GM18498 (cell line): ENCODE data around the gene WDR35.
"Not testable (repeated sequence)": the region's sequence is repeated elsewhere in the genome, so short reads cannot be mapped to it uniquely, and the experiment has no call there.

Source experiments
- ATAC-seq: cut with Tn5 transposase; IDR thresholded peaks from one replicate; pipeline ENCODE4 v1.9.1; 2021; ENCODE audit warnings: mild to moderate bottlenecking, moderate library complexity; ENCODE audit not compliant: unreplicated experiment

Gene WDR35

DNA sequence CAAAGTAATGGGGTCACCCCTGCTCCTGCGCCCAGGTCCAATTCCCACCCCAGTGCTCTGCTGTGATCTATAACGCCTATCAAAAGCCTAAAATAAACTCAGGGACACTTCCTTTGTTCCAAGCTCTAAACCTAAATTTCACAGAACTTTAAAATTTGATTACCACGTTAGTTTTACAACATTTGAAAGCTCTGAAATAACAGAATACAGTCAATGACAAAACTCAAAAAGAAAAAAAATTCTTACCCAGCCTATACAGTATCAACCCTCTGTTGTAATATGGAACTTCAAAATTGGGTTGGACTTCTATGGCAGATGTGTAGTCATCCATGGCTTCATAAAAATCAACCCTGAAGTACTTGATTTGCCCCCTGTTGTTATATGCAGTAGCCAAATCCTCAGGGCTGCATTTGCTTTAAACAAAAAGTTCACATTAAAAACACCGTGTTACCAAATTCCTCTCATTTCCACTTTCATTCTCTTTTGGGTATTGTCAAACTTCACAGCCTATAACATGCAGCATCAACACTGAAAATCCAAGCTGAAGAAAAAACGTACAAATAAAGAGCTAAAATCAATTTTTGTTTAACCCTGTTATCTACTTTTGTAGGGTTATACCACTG, 92.2 kb downstream of the WDR35 start:
- no peak for ATAC-seq

DNA sequence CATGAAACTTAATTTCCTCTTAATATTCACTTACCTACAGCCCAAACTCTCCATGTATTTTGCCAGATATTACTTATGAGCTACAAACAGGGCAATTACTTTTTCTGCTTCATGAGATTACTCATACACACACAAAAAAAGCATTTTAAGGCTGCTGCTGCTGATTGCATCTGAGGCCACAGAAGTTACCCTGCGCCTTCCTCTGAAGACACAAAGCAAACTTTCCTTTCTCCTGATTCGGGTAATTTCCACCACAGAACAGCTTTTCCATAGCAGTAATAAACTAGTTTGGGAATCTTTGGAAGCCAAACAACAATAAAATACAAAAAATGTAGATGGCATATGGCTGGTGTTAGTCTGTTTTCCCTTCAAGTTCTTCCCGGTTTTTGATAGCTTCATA, 94.4 kb downstream of the WDR35 start:
- ATAC-seq = no peak

DNA sequence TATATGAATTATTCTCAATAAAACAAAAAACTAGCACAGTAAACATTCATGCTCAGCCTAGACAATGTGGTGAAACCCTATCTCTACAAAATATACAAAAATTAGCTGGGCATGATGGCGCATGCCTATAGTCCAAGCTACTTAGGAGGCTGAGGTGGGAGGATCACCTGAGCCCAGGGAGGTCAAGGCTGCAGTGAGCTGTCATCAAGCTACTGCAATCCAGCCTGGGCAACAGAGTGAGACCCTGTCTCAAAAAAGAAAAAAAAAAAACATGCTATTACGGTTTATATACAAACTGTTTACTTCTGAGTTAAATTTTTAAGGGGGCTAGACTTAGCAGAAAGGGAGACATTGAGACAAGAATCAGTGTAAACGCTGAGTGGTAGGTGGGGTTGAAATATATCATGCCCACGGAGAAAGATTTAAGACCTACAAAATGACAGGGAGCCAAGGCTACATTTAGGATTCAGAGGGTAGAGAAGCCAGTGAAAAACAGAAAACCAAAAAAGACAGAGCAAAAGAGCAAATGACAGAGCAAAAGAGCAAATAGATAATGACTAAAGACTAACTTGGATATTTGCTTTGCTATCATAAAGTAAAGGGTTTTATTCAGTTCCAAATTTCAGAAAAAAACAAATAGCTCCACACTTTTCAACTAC, 95.6 kb downstream of the WDR35 start:
- ATAC-seq = peak; percentile 13

DNA sequence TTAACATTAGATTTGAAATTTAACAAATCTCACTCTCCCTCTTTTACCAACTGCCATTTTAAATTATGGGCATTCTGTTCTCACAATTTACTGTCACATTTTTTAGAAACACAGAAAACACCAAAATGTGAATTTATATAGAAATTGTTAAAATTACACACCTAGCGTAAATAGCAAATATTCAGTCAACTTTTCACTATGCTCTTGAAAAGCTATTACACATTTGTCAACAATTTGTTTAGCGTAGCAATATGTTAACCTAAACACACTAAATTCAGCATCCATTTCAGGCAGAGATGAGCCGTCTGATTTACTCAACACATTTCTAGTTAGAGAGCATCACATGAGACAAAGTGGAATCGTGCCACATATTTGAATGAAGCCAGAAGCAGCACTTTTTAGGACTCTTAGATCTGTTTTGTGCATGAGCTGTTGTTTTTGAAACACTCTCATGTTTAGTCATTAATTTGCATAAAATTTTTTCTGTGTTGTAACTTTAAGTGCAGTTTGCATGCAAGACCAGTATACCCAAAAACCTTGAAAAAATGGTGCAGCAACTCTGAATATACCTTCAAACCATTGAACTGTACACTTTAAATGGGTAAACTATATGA, 96.3 kb downstream of the WDR35 start:
- peak; percentile 72 for ATAC-seq

GRCh38 chr2:19891971-19892370, 97.9 kb downstream of the WDR35 start:
- ATAC-seq = not testable (repeated sequence)

GRCh38 chr2:19890104-19890503, 99.8 kb downstream of the WDR35 start:
- ATAC-seq = no peak

GRCh38 chr2:19888831-19889230, 101.1 kb downstream of the WDR35 start:
- ATAC-seq = no peak

DNA sequence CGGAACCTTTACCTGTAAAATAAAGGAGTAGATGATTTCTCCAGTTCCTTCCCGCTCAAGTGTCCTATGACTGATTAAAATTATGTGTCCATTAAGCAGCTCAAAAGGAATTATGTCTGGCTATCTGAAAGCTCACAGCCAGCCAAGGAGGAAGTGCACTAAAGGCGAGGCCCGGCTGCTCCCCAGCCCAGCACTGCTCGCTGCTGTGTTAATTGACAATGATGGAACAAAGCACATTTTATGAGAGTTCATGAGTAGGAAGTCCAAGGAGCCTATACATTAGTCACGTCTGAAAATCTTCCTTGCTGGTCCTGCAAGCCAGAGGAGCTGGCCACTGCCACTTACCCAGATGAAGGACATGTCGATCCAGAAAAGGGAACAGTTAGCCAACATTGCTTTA, 102.4 kb downstream of the WDR35 start:
- ATAC-seq = no peak

- no peak for ATAC-seq
Measured at GRCh38 chr2:19886261-19886660, 103.6 kb downstream of the WDR35 start.

- no peak for ATAC-seq
Measured at GRCh38 chr2:19885791-19886190, 104.1 kb downstream of the WDR35 start.

GRCh38 chr2:19883971-19884720, 105.8 kb downstream of the WDR35 start:
- ATAC-seq = no peak

DNA sequence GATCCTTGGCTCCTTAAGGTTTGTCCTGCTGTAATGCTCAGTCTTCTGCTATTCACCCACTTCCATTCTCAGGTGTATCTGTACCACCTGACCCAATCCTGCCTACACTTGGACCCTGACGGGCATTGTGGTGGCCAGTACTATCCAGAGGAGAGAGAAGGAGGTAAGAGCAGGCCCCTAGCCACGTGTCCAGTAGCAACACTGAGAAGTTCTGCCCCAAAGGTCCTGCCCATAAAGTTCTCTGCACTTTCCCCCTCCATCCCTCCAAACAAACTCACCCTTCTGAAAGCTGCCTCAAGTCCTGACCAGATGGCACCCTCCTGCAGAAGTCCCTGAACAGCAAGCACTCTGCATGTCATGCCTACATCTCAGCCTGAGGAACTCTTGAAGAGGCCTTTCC, 106.4 kb downstream of the WDR35 start:
- ATAC-seq = no peak

DNA sequence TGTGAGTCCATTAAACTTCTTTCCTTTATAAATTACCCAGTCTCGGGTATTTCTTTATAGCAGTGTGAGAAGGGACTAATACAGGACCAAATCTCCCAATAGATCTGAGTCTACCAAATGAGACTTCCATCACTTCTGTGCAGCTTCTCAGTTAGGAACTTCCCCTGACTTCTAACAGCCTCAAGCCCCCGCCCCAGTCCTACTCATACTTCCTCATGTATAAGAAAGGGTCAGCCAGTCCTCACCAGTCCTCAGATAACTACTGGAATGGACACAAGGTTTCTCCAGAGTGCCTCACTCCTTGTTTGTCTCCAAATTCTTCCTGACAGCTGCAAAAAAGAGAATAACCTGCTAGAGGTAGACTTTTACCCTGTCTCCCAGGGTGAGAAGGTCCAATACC, 107.6 kb downstream of the WDR35 start:
- no peak for ATAC-seq

DNA sequence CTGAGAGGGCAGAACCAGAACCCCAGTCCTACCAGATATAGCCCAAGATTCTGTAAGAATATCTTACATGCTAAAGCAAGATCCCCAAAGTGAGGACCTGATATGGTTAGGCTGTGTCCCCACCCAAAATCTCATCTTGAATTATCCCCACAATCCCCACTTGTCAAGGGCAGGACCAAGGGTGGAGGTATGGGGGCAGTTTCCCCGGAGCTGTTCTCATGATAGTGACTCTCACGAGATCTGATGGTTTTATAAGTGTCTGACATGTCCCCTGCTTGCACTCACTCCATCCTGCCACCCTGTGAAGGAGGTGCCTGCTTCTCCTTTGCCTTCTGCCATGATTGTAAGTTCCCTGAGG, 108.0 kb downstream of the WDR35 start:
- no peak for ATAC-seq

- ATAC-seq = no peak
Measured at GRCh38 chr2:19881221-19881907, 108.5 kb downstream of the WDR35 start.

DNA sequence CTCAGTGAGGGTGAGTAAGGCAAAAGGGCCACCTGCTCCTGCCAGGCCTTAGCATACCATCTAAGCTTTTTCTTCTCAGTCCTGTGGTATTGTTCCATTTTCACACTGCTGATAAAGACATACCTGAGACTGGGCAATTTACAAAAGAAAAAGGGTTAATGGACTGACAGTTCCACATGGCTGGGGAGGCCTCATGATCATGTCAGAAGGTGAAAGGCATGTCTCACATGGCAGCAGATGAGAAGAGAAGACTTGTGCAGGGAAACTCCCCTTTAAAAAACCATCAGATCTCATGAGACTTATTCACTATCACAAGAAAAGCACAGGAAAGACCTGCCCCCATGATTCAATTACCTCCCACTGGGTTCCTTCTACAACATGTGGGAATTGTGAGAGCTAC, 109.7 kb downstream of the WDR35 start:
- ATAC-seq = not testable (repeated sequence)

GRCh38 chr2:19879120-19879519, 110.8 kb downstream of the WDR35 start:
- no peak for ATAC-seq

GRCh38 chr2:19878268-19879046, 111.4 kb downstream of the WDR35 start:
- no peak for ATAC-seq

DNA sequence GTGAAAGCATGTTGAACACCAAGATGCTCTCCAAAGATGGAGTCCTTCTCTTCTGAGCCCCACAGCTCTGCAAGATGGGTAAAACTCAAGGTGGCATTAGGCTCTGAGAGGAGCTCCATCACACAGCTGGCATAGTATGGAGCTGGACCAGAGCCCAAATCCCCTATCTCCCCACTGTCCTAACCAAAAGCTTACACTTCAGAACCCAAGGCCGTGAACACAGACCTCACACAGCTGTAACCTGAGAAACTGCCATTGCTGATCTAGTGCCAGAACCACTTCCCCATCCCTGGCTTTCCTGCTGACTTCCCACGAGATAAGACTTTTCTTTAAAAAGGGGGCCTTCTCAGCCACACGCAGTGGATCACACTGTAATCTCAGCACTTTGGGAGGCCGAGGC, 113.2 kb downstream of the WDR35 start:
- ATAC-seq = no peak

DNA sequence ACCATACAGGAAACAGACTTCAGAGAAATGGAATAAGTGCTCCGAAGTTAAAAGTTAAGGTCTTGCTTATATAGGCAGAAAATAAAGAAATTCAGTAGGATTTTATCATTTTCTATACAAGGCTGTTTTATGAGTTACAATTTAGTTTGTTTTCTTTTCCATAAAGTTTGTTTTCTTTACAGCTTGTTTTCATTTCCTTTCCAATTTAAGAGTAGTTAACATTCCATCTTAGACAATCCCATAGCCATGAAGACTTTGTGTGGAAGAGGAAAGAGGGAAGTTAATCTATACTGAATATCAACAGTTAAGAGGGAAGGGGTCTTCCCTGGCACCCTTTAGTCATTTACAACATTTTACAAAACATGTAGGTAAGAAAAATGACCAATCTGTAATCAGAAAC, 114.6 kb downstream of the WDR35 start:
- ATAC-seq = no peak
